WTC11 (cell line): Measurements from ENCODE around the gene ADIPOR2.

ENCODE experiments used
- FOXJ3 ChIP-seq: sonication (generic); formaldehyde crosslinking; IDR thresholded peaks from 2 replicates; pipeline ENCODE4 v1.9.0; 2021; ENCODE audit warnings: missing genetic modification reagents, mild to moderate bottlenecking, borderline replicate concordance
- TF ChIP-seq, protein P1 (sequence below): fragments of 200-600 bp; IDR thresholded peaks from 2 replicates; pipeline ENCODE4 v1.8.0; 2022; ENCODE audit warnings: antibody characterized with exemption
- TF ChIP-seq, protein P2 (sequence below): fragments of 250-450 bp; sonication (Bioruptor Pico); IDR thresholded peaks from 2 replicates; pipeline ENCODE4 v2.1.2; 2022; ENCODE audit warnings: mild to moderate bottlenecking, moderate library complexity

DNA sequence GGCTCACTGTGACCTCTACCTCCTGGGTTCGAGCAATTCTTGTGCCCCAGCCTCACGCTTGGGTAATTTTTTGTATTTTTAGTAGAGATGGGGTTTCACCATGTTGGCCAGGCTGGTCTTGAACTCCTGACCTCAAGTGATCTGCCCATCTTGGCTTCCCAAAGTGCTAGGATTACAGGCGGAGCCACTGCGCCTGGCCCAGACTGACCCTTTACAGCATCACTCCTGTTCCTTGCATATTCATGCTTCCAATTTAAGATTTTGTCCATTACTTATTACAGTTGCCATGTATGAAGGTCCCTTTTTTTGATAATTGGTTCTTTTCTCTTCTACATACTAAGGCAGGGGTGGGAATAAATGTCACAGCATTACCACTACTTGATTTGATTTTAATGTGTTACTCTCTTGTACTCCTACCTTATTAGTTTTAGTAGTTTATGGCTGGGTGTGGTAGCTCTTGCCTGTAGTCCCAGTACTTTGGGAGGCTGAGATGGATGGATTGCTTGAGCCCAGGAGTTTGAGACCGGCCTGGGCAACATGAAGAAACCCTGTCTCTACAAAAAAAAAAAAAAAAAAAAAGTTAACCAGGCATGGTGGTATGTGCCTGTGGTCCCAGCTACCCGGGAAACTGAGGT lies 46.9 kb downstream of the ADIPOR2 start:
- TF ChIP-seq, protein P1, sequence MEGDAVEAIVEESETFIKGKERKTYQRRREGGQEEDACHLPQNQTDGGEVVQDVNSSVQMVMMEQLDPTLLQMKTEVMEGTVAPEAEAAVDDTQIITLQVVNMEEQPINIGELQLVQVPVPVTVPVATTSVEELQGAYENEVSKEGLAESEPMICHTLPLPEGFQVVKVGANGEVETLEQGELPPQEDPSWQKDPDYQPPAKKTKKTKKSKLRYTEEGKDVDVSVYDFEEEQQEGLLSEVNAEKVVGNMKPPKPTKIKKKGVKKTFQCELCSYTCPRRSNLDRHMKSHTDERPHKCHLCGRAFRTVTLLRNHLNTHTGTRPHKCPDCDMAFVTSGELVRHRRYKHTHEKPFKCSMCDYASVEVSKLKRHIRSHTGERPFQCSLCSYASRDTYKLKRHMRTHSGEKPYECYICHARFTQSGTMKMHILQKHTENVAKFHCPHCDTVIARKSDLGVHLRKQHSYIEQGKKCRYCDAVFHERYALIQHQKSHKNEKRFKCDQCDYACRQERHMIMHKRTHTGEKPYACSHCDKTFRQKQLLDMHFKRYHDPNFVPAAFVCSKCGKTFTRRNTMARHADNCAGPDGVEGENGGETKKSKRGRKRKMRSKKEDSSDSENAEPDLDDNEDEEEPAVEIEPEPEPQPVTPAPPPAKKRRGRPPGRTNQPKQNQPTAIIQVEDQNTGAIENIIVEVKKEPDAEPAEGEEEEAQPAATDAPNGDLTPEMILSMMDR, result no peak
- TF ChIP-seq, protein P2, sequence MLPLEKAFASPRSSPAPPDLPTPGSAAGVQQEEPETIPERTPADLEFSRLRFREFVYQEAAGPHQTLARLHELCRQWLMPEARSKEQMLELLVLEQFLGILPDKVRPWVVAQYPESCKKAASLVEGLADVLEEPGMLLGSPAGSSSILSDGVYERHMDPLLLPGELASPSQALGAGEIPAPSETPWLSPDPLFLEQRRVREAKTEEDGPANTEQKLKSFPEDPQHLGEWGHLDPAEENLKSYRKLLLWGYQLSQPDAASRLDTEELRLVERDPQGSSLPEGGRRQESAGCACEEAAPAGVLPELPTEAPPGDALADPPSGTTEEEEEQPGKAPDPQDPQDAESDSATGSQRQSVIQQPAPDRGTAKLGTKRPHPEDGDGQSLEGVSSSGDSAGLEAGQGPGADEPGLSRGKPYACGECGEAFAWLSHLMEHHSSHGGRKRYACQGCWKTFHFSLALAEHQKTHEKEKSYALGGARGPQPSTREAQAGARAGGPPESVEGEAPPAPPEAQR (CRISPR knock-in tag), result no peak
- no peak for TF ChIP-seq FOXJ3 (CRISPR knock-in tag)
